Astrocyte of the spinal cord (primary cell): ENCODE measurements around the gene GRB10.

Experiments
- DNase-seq: peaks from one replicate; pipeline ENCODE4 v3.0.0; 2011; ENCODE audit warnings: low read depth, low spot score
- H3K4me3 ChIP-seq: 2 replicates; pipeline ENCODE4 v1.5.1; 2011; ENCODE audit warnings: low read depth, mild to moderate bottlenecking, low read length, moderate library complexity
- in situ Hi-C: cut with HindIII; loops from 2 replicates; pipeline ENCODE4 v1.10.0; 2017; ENCODE audit warnings: low sequenced_read_pairs
- TF ChIP-seq, protein P1 (sequence below): IDR thresholded peaks from 2 replicates; pipeline ENCODE4 v1.5.1; 2012; ENCODE audit warnings: low read depth, mild to moderate bottlenecking, low read length, inconsistent platforms

Gene GRB10

DNA sequence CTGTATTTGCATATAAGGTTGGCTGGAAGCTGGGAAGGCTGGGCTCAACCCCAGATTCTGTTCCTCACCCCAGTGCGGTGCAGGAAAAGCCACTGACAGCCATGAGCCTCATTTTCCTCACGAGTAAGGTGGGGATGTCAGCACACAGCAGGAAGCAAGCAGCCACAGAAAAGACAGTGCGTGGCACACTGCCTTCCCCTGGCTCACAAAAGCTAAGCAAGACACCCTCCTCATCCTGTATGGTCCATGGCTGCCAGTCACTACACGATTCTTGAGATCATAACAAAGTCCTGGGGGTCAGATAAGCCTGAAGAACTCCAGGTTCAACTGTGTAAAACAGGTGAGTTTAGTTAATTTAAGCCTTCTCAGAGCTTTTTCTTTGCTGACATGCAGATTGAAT lies 188.6 kb downstream of the GRB10 start:
- no peak overlapping the region for H3K4me3 ChIP-seq
- TF ChIP-seq, protein P1, sequence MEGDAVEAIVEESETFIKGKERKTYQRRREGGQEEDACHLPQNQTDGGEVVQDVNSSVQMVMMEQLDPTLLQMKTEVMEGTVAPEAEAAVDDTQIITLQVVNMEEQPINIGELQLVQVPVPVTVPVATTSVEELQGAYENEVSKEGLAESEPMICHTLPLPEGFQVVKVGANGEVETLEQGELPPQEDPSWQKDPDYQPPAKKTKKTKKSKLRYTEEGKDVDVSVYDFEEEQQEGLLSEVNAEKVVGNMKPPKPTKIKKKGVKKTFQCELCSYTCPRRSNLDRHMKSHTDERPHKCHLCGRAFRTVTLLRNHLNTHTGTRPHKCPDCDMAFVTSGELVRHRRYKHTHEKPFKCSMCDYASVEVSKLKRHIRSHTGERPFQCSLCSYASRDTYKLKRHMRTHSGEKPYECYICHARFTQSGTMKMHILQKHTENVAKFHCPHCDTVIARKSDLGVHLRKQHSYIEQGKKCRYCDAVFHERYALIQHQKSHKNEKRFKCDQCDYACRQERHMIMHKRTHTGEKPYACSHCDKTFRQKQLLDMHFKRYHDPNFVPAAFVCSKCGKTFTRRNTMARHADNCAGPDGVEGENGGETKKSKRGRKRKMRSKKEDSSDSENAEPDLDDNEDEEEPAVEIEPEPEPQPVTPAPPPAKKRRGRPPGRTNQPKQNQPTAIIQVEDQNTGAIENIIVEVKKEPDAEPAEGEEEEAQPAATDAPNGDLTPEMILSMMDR, result no peak
- DNase-seq, result no peak
- in situ Hi-C loops, result no loop called here

DNA sequence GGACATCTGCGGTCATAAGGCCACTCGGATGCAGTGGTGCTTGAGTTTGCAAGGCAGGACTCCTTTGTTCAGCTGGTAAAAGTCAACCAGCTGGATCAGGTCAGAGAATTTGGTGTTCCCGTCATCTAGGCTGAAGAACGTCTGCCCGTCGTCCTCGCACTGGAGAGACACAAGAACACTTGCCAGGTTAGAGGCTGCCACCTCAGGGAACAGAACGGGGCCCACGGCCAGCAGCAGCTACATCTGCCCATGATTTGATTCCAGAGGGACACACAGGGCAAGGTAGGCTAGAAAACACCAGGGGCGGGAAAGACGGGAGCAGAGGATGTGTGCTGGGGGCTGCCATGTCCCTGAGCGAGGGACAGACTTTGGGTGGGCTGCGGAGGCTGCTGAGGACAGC lies 189.8 kb downstream of the GRB10 start:
- no peak overlapping the region for H3K4me3 ChIP-seq
- in situ Hi-C loops, result no loop called here
- DNase-seq, result no peak
- TF ChIP-seq, protein P1, result no peak

DNA sequence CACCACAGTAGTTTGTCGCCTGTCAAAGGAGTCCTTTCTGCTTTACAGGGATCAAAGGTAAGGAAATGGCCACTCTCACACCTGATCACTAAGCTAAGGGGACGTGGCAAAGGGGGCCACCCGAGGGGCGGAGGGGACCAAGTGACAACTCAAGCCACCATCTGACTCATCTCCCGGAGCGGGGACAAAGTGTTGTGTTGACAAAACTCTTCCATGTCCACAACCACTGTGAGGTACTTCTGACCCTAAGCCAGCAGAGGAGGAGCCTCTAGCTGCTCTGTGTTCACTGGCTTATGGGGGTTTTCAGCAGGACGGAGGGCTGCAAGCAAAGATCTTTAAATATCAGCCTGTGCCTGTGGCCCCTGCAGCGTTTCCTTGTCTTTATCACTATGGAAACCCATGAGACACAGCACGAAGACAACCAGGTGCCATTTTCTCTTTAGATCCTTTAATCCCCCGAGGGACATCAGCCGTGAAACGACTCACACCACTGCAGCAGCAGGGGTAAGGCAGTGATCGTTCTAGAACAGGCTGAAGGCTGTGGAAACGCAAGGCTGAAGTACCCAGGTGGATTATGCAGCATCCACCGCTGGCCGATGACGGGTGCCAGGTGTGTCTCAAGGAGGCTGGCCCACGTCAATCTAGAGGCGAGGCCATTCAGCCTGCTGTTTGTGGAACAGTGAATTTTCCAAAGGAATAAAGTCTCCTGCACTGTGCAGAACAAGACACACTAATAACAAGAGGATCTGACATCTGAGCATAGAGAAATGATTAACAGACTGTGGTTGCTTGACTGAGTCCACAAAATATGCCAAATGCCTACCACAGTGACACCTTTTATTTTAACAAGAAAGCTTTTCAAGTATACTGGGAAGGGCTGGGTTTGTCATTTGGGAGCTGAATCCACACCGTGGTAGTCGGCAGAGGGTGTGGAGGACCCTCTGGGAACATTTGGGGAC lies 190.9 kb downstream of the GRB10 start:
- in situ Hi-C loops, result no loop called here
- TF ChIP-seq, protein P1, result no peak
- no peak overlapping the region for H3K4me3 ChIP-seq
- no peak for DNase-seq

DNA sequence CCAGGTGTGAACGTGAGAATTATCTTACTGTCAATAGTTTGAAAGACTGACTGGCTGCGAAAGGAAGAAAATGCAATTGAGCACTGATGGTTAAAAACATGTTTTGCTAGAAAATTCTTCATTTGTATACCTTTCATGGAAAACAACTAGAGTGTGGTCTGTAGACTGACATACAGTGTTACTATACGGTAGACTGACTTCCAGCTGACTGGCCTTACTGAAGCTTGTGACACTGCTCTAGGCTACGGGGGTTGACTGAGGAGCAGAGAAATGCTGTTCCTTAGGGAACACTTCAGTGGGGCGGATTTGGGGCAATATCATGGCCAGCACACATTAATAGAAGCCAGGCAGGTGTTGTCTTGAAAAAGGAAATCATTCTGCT lies 191.6 kb downstream of the GRB10 start:
- H3K4me3 ChIP-seq, result no peak overlapping the region
- DNase-seq, result no peak
- TF ChIP-seq, protein P1, result no peak
- in situ Hi-C loops, result no loop called here

DNA sequence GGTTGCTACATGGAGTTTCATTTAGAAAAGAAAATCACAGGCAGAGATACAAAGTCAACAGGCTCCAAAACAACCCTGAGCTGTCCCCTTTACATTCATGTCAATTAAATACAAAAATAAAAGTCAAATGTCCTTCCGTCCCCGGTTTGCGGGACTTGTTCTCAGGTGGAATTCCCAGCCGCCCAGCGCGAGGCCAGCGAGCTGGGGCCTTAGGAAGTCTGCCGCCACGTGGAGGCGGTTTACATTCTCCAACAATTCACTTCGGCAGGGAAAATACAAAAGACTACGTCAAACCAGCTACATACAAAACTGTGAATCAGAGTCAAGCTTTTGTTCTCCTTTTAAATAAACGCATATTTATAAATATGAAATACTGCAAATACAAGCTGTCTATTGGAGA lies 192.2 kb downstream of the GRB10 start:
- in situ Hi-C loops, result no loop called here
- TF ChIP-seq, protein P1, result no peak
- H3K4me3 ChIP-seq, result no peak overlapping the region
- DNase-seq, result no peak

DNA sequence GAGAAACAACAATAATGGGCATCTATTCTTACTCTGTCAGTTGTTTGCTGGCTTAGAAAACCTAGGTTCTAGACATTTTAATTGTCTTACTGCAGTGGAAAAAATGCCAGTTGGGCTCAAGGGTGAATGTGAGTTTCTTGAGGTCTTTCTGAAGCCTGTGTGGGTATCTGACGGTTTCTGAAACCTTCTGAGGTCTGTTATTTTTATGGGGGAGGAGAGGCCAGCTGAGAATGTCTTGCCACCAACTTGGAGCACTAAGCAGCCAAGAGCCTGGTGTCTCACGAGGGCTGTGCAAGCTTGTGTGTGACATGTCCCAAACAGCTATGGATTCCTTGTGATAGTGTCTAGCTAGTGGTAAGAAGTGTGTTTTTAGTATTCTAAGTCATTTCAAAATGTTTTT lies 193.3 kb downstream of the GRB10 start:
- in situ Hi-C loops, result no loop called here
- TF ChIP-seq, protein P1, result no peak
- no peak for DNase-seq
- no peak overlapping the region for H3K4me3 ChIP-seq
